Lung microvascular endothelial cell (primary cell): Measurements from ENCODE around the gene MALL. TPM values are rescaled to one million over a fixed set of nuclear protein-coding genes. Genes with fewer than 3 reads are reported as not detected.
"Not testable (repeated sequence)": the region's sequence is repeated elsewhere in the genome, so short reads cannot be mapped to it uniquely, and the experiment has no call there.

ENCODE experiments used
- DNase-seq, 2 donors: peaks; one replicate each; pipeline versions ENCODE4 v3.0.0 to v3.0.0-alpha.2; 2010; ENCODE audit warnings: low read depth in 2 of 2
- total RNA-seq: library from RNA; depleted of rRNA; stranded (reverse); fragments of >200 nt; gene quantifications from 2 replicates; pipeline ENCODE4 v1.2.1, GENCODE V29; 2014

Gene MALL
- total RNA-seq, 1 donor from 2014 or later, result 13.7 TPM

GRCh38 chr2:110054521-110055407, 60.9 kb downstream of the MALL start:
- DNase-seq, result peak; percentile 0 to 38

GRCh38 chr2:110053688-110054087, 61.9 kb downstream of the MALL start:
- DNase-seq, result not testable (repeated sequence)

- not testable (repeated sequence) for DNase-seq
Observed at GRCh38 chr2:110052166-110052565, 63.5 kb downstream of the MALL start.

- DNase-seq, result not testable (repeated sequence)
Observed at GRCh38 chr2:110050222-110050621, 65.4 kb downstream of the MALL start.

- not testable (repeated sequence) for DNase-seq
Observed at GRCh38 chr2:110049769-110050168, 65.9 kb downstream of the MALL start.

- DNase-seq, result peak; percentile 0
Observed at GRCh38 chr2:110048255-110049197, 67.1 kb downstream of the MALL start.

GRCh38 chr2:110047225-110047624, 68.4 kb downstream of the MALL start:
- not testable (repeated sequence) for DNase-seq

- not testable (repeated sequence) for DNase-seq
Observed at GRCh38 chr2:110041941-110042660, 73.5 kb downstream of the MALL start.

- DNase-seq, result not testable (repeated sequence)
Observed at GRCh38 chr2:110037336-110037735, 78.3 kb downstream of the MALL start.

- DNase-seq, result not testable (repeated sequence)
Observed at GRCh38 chr2:110035384-110035783, 80.2 kb downstream of the MALL start.

GRCh38 chr2:110034935-110035334, 80.7 kb downstream of the MALL start:
- DNase-seq, result not testable (repeated sequence)

Other genes starting within 250 kb of the MALL start
- 5.4 and 15.5 TPM in 2 replicates for gene LIMS3, start 217.1 kb downstream of the MALL start, total RNA-seq
- 0.40 and 1.5 TPM in 2 replicates for gene NPHP1, start 89.2 kb upstream of the MALL start, total RNA-seq
- gene MTLN, start 96.7 kb upstream of the MALL start, total RNA-seq, result 59.1 and 73.2 TPM in 2 replicates